HCT116 (cell line): ENCODE data around the gene CDV3. TPM values are rescaled to one million over a fixed set of nuclear protein-coding genes. Genes with fewer than 3 reads are reported as not detected.

Experiments
- ATAC-seq: fragments of 200-7000 bp; cut with Tn5 transposase; 2 replicates; pipeline ENCODE4 v1.9.1; 2020; ENCODE audit warnings: mild to moderate bottlenecking, moderate library complexity
- BruUV-seq: library from RNA; stranded (reverse); fragments of 400-500 nt; replicated peaks from 2 replicates; lab custom pipeline; 2021; lab: Mats Ljungman, UMichigan
- CTCF ChIA-PET: fragments of 300-600 bp; sonication (Branson Sonifier 250); formaldehyde crosslinking; loops from one replicate; lab custom pipeline; 2021; ENCODE audit warnings: antibody characterized with exemption; lab: Charles Lee
- POLR2A ChIA-PET: fragments of 300-600, 350-600 bp; sonication (Branson Sonifier 250); formaldehyde crosslinking; loops from one replicate; lab custom pipeline; 2021; ENCODE audit warnings: antibody characterized with exemption; lab: Charles Lee
- RAD21 ChIA-PET, 2 experiments: fragments of 300-600 bp; sonication (Branson Sonifier 250); formaldehyde crosslinking; loops; one replicate each; lab custom pipeline; 2023; ENCODE audit warnings: low total read pairs in 2 of 2; ENCODE audit not compliant: uncharacterized antibody in 2 of 2, unreplicated experiment in 2 of 2, low non-redundant PET in 1 of 2; lab: Charles Lee
- DNase-seq: peaks from one replicate; pipeline ENCODE4 v3.0.0-alpha.2; 2010; ENCODE audit warnings: low read depth, low spot score
- H2AFZ ChIP-seq: fragments of 200-600 bp; shearing (Covaris generic), sonication (generic); 2 replicates; pipeline ENCODE4 v1.6.1; 2017; ENCODE audit warnings: low read depth, mixed run types, mixed read lengths, antibody characterized with exemption, low read length; ENCODE audit not compliant: poor library complexity, severe bottlenecking
- H3K27ac ChIP-seq: 2 replicates; pipeline ENCODE4 v1.5.1; 2012; ENCODE audit warnings: low read depth, low read length
- H3K27me3 ChIP-seq: fragments of 200-600 bp; sonication (generic); 2 replicates; pipeline ENCODE4 v1.6.1; 2016; ENCODE audit warnings: mixed run types, low read length, mixed read lengths; ENCODE audit not compliant: insufficient read depth
- H3K36me3 ChIP-seq, 2 experiments: fragments of 200-500 bp in 1 of 2; fragments of 200-600 bp in 1 of 2; sonication (Bioruptor generic) in 1 of 2; sonication (generic) in 1 of 2; 2 replicates each; pipeline versions ENCODE4 v1.5.1 to v1.6.1; 2014 to 2016; ENCODE audit warnings: low read length in 2 of 2, inconsistent platforms in 1 of 2, mixed read lengths in 1 of 2, mixed run types in 1 of 2; ENCODE audit not compliant: insufficient read depth in 2 of 2, control insufficient read depth in 1 of 2
- H3K4me1 ChIP-seq, 2 experiments: fragments of 200-600 bp in 1 of 2; sonication (generic) in 1 of 2; 2 replicates each; pipeline versions ENCODE4 v1.5.1 to v1.6.1; 2012 to 2017; ENCODE audit warnings: low read length in 2 of 2, inconsistent platforms in 1 of 2, mild to moderate bottlenecking in 1 of 2, mixed read lengths in 1 of 2, mixed run types in 1 of 2, moderate library complexity in 1 of 2; ENCODE audit not compliant: insufficient read depth in 2 of 2, control insufficient read depth in 1 of 2
- H3K4me2 ChIP-seq: fragments of 200-600 bp; sonication (generic); 2 replicates; pipeline ENCODE4 v1.6.1; 2017; ENCODE audit warnings: mixed run types, low read length, mixed read lengths
- H3K4me3 ChIP-seq, 2 experiments: fragments of 200-600 bp in 1 of 2; sonication (generic) in 1 of 2; replicated peaks in 1 of 2; 2 replicates each; pipeline ENCODE4 v1.5.1; 2011 to 2016; ENCODE audit warnings: low read length in 2 of 2, control low read depth in 1 of 2, low read depth in 1 of 2, mild to moderate bottlenecking in 1 of 2, mixed read lengths in 1 of 2, mixed run types in 1 of 2
- H3K79me2 ChIP-seq: fragments of 200-600 bp; sonication (generic); 2 replicates; pipeline ENCODE4 v1.6.1; 2017; ENCODE audit warnings: mild to moderate bottlenecking, mixed run types, low read length, moderate library complexity, mixed read lengths; ENCODE audit not compliant: insufficient read depth
- H3K9ac ChIP-seq: fragments of 200-600 bp; sonication (generic); 2 replicates; pipeline ENCODE4 v1.6.1; 2016; ENCODE audit warnings: low read length, mixed read lengths
- H3K9me2 ChIP-seq: fragments of 200-600 bp; sonication (generic), shearing (Covaris generic); 2 replicates; pipeline ENCODE4 v1.6.1; 2017; ENCODE audit warnings: mixed run types, mild to moderate bottlenecking, moderate library complexity; ENCODE audit not compliant: insufficient read depth
- H3K9me3 ChIP-seq, 2 experiments: fragments of 200-500 bp in 1 of 2; fragments of 200-600 bp in 1 of 2; sonication (Bioruptor generic) in 1 of 2; sonication (generic) in 1 of 2; 2 replicates each; pipeline ENCODE4 v1.6.1; 2014 to 2017; ENCODE audit warnings: low read length in 2 of 2, mixed read lengths in 2 of 2, inconsistent platforms in 1 of 2, low read depth in 1 of 2, mild to moderate bottlenecking in 1 of 2, mixed run types in 1 of 2, moderate library complexity in 1 of 2; ENCODE audit not compliant: control insufficient read depth in 1 of 2, insufficient read depth in 1 of 2
- H4K20me1 ChIP-seq: fragments of 200-600 bp; sonication (generic), shearing (Covaris generic); 2 replicates; pipeline ENCODE4 v1.6.1; 2017; ENCODE audit warnings: mixed run types, mild to moderate bottlenecking, moderate library complexity; ENCODE audit not compliant: insufficient read depth
- CBX3 ChIP-seq: IDR thresholded peaks from 2 replicates; pipeline ENCODE4 v1.6.1; 2012; ENCODE audit warnings: low read depth
- EGR1 ChIP-seq: IDR thresholded peaks from 2 replicates; pipeline ENCODE4 v1.6.1; 2012; ENCODE audit warnings: low read depth
- EZH2phosphoT487 ChIP-seq: fragments of 200-600 bp; IDR thresholded peaks from 2 replicates; pipeline ENCODE4 v1.6.1; 2018; ENCODE audit warnings: antibody characterized with exemption, borderline replicate concordance
- FOSL1 ChIP-seq: IDR thresholded peaks from 2 replicates; pipeline ENCODE4 v1.6.1; 2012; ENCODE audit warnings: low read depth
- POLR2A ChIP-seq: IDR thresholded peaks from 2 replicates; pipeline ENCODE4 v1.7.0; 2011; ENCODE audit warnings: borderline replicate concordance; ENCODE audit not compliant: insufficient read depth, insufficient read length; ENCODE audit errors: extremely low read depth
- POLR2AphosphoS5 ChIP-seq: IDR thresholded peaks from 2 replicates; pipeline ENCODE4 v1.6.1; 2011; ENCODE audit warnings: mild to moderate bottlenecking, low read depth, low read length, moderate library complexity
- RAD21 ChIP-seq: IDR thresholded peaks from 2 replicates; pipeline ENCODE4 v1.6.1; 2012; ENCODE audit warnings: low read depth, mild to moderate bottlenecking
- SIN3A ChIP-seq: IDR thresholded peaks from 2 replicates; pipeline ENCODE4 v1.6.1; 2012; ENCODE audit warnings: low read depth
- SRF ChIP-seq: IDR thresholded peaks from 2 replicates; pipeline ENCODE4 v1.6.1; 2012; ENCODE audit warnings: low read depth
- TCF7L2 ChIP-seq: IDR thresholded peaks from 2 replicates; pipeline ENCODE4 v1.7.0; 2011; ENCODE audit warnings: borderline replicate concordance, inconsistent platforms; ENCODE audit not compliant: insufficient read depth, insufficient read length; ENCODE audit errors: extremely low read depth
- YY1 ChIP-seq: IDR thresholded peaks from 2 replicates; pipeline ENCODE4 v1.6.1; 2011; ENCODE audit warnings: low read length, low read depth, moderate library complexity, mild to moderate bottlenecking; ENCODE audit not compliant: insufficient replicate concordance; ENCODE audit errors: extremely low read depth
- ZNF274 ChIP-seq: fragments of 200-500 bp; sonication (Bioruptor generic); IDR thresholded peaks from 2 replicates; pipeline ENCODE4 v1.6.1; 2014; ENCODE audit warnings: mild to moderate bottlenecking, low read depth, low read length, inconsistent platforms
- intact Hi-C: fragments of 100-400 bp; cut with micrococcal nuclease; formaldehyde crosslinking; loops from 2 replicates; pipeline ENCODE4 v1.10.0; 2022
- total RNA-seq: library from RNA; stranded (reverse); gene quantifications from one replicate; pipeline ENCODE4 v1.2.1, GENCODE V29; 2021; ENCODE audit not compliant: unreplicated experiment
- TF ChIP-seq, protein P1 (sequence below): IDR thresholded peaks from 2 replicates; pipeline ENCODE4 v1.6.1; 2011; ENCODE audit warnings: mild to moderate bottlenecking, low read length, moderate library complexity; ENCODE audit not compliant: insufficient replicate concordance; ENCODE audit errors: extremely low read depth
- TF ChIP-seq, protein P2 (sequence below): IDR thresholded peaks from 2 replicates; pipeline ENCODE4 v1.6.1; 2012; ENCODE audit warnings: low read depth
- TF ChIP-seq, protein P3 (sequence below), 3 experiments: fragments of 200-600 bp in 1 of 3; sonication (generic) in 1 of 3; IDR thresholded peaks in 2 of 3; conservative IDR thresholded peaks in 1 of 3; 2 replicates each; pipeline ENCODE4 v1.5.1; 2012 to 2017; ENCODE audit warnings: low read depth in 2 of 3, low read length in 2 of 3, antibody characterized with exemption in 1 of 3, borderline replicate concordance in 1 of 3, control low read depth in 1 of 3, mild to moderate bottlenecking in 1 of 3, mixed read lengths in 1 of 3, mixed run types in 1 of 3, moderate library complexity in 1 of 3; ENCODE audit not compliant: insufficient read depth in 1 of 3

Gene CDV3
- total RNA-seq, 1 experiment from 2014 or later: 153 TPM

DNA sequence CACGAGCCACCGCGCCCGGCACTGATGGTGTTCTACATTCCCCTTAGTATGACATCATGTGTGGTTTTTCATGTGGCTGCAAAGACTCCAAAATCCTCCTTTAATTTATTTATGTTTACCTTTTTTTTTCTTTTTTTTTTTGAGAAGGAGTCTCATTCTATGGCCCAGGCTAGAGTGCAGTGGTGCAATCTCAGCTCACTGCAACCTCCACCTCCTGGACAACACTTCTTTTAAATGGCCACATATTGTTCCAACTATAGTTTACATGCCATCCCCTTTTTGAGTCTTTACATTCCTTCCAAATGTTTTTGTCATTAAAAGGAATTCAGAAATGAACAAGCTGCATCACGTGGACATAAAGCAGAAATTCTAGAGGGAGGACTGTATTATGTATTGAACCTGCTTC lies 10.3 kb upstream of the CDV3 start:
- Histone ChIP-seq H3K4me2 (no peak overlapping the region), H3K9ac (no peak overlapping the region), H4K20me1 (no peaks in the 10 kb centered on the region), H3K27me3 (no peaks in the 10 kb centered on the region), H3K79me2 (no peaks in the 10 kb centered on the region), H3K9me3 (no peaks in the 10 kb centered on the region), H3K4me1 (peaks cover 5 to 10% of the 10 kb centered on the region in 2 experiments), H3K9me2 (no peaks in the 10 kb centered on the region), H3K27ac (no peak overlapping the region), H3K4me3 (no peak overlapping the region), H3K36me3 (no peaks in the 10 kb centered on the region), H2AFZ (no peak overlapping the region)
- ChIA-PET POLR2A (interaction anchor here (3.8 kb wide), 1 partner anchor 9 kb away, joined by 22 read pairs; the partner anchor contains the start of gene CDV3), RAD21 (no interaction called here), CTCF (no interaction called here)
- TF ChIP-seq RAD21: no peak
- TF ChIP-seq, protein P1, sequence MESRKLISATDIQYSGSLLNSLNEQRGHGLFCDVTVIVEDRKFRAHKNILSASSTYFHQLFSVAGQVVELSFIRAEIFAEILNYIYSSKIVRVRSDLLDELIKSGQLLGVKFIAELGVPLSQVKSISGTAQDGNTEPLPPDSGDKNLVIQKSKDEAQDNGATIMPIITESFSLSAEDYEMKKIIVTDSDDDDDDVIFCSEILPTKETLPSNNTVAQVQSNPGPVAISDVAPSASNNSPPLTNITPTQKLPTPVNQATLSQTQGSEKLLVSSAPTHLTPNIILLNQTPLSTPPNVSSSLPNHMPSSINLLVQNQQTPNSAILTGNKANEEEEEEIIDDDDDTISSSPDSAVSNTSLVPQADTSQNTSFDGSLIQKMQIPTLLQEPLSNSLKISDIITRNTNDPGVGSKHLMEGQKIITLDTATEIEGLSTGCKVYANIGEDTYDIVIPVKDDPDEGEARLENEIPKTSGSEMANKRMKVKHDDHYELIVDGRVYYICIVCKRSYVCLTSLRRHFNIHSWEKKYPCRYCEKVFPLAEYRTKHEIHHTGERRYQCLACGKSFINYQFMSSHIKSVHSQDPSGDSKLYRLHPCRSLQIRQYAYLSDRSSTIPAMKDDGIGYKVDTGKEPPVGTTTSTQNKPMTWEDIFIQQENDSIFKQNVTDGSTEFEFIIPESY: no peak
- no peak for TF ChIP-seq FOSL1
- TF ChIP-seq, protein P2, sequence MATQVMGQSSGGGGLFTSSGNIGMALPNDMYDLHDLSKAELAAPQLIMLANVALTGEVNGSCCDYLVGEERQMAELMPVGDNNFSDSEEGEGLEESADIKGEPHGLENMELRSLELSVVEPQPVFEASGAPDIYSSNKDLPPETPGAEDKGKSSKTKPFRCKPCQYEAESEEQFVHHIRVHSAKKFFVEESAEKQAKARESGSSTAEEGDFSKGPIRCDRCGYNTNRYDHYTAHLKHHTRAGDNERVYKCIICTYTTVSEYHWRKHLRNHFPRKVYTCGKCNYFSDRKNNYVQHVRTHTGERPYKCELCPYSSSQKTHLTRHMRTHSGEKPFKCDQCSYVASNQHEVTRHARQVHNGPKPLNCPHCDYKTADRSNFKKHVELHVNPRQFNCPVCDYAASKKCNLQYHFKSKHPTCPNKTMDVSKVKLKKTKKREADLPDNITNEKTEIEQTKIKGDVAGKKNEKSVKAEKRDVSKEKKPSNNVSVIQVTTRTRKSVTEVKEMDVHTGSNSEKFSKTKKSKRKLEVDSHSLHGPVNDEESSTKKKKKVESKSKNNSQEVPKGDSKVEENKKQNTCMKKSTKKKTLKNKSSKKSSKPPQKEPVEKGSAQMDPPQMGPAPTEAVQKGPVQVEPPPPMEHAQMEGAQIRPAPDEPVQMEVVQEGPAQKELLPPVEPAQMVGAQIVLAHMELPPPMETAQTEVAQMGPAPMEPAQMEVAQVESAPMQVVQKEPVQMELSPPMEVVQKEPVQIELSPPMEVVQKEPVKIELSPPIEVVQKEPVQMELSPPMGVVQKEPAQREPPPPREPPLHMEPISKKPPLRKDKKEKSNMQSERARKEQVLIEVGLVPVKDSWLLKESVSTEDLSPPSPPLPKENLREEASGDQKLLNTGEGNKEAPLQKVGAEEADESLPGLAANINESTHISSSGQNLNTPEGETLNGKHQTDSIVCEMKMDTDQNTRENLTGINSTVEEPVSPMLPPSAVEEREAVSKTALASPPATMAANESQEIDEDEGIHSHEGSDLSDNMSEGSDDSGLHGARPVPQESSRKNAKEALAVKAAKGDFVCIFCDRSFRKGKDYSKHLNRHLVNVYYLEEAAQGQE: no peak
- TF ChIP-seq EZH2phosphoT487: no peak
- TF ChIP-seq, protein P3, sequence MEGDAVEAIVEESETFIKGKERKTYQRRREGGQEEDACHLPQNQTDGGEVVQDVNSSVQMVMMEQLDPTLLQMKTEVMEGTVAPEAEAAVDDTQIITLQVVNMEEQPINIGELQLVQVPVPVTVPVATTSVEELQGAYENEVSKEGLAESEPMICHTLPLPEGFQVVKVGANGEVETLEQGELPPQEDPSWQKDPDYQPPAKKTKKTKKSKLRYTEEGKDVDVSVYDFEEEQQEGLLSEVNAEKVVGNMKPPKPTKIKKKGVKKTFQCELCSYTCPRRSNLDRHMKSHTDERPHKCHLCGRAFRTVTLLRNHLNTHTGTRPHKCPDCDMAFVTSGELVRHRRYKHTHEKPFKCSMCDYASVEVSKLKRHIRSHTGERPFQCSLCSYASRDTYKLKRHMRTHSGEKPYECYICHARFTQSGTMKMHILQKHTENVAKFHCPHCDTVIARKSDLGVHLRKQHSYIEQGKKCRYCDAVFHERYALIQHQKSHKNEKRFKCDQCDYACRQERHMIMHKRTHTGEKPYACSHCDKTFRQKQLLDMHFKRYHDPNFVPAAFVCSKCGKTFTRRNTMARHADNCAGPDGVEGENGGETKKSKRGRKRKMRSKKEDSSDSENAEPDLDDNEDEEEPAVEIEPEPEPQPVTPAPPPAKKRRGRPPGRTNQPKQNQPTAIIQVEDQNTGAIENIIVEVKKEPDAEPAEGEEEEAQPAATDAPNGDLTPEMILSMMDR (IDR thresholded peaks at IDR 0.05 in 2 of 3, conservative IDR thresholded peaks at IDR 0.05 in 1 of 3; ENCODE audit: borderline replicate concordance in 1 of 3, insufficient read depth in 1 of 3, low read depth in 2 of 3, low read length in 2 of 3): no peak
- TF ChIP-seq CBX3: no peak
- TF ChIP-seq POLR2AphosphoS5: no peak
- no peak for TF ChIP-seq SRF
- no peak for TF ChIP-seq TCF7L2
- no peak for TF ChIP-seq SIN3A
- TF ChIP-seq YY1: no peak
- TF ChIP-seq ZNF274: no peak
- TF ChIP-seq POLR2A: no peak
- TF ChIP-seq EGR1: no peak
- BruUV-seq: no TSS peak
- ATAC-seq (no peak), DNase-seq (no peak)
- intact Hi-C loops: no loop called here
